SK-N-SH (cell line): ENCODE data around the gene ALDH5A1.

Source experiments
- EP300 ChIP-seq, 2 experiments: IDR thresholded peaks; 2 replicates each; pipeline versions ENCODE4 v1.4.0 to v1.6.1; 2012; ENCODE audit warnings: borderline replicate concordance in 1 of 2, low read depth in 1 of 2, low read length in 1 of 2
- JUND ChIP-seq: IDR thresholded peaks from 2 replicates; pipeline ENCODE4 v1.4.0; 2012
- RXRA ChIP-seq: IDR thresholded peaks from 2 replicates; pipeline ENCODE4 v1.4.0; 2012; ENCODE audit warnings: low read depth, mild to moderate bottlenecking, borderline replicate concordance
- TAF1 ChIP-seq: IDR thresholded peaks from 2 replicates; pipeline ENCODE4 v1.6.1; 2012; ENCODE audit warnings: low read depth, mild to moderate bottlenecking, low read length, moderate library complexity, borderline replicate concordance
- TCF12 ChIP-seq: IDR thresholded peaks from 2 replicates; pipeline ENCODE4 v1.4.0; 2012
- YY1 ChIP-seq: IDR thresholded peaks from 2 replicates; pipeline ENCODE4 v1.4.0; 2012; ENCODE audit warnings: low read depth, mild to moderate bottlenecking
- TF ChIP-seq, protein P1 (sequence below): IDR thresholded peaks from 2 replicates; pipeline ENCODE4 v1.4.0; 2012; ENCODE audit warnings: low read depth
- TF ChIP-seq, protein P2 (sequence below): fragments of 150-350 bp; IDR thresholded peaks from 2 replicates; pipeline ENCODE4 v1.6.1; 2017; ENCODE audit warnings: antibody characterized with exemption, low read length, low read depth, borderline replicate concordance
- TF ChIP-seq, protein P3 (sequence below): fragments of 200-600 bp; sonication (generic); IDR thresholded peaks from 2 replicates; pipeline ENCODE4 v1.6.1; 2017; ENCODE audit warnings: antibody characterized with exemption, mild to moderate bottlenecking, moderate library complexity
- TF ChIP-seq, protein P4 (sequence below): IDR thresholded peaks from 2 replicates; pipeline ENCODE4 v1.4.0; 2012; ENCODE audit warnings: low read depth, borderline replicate concordance

DNA sequence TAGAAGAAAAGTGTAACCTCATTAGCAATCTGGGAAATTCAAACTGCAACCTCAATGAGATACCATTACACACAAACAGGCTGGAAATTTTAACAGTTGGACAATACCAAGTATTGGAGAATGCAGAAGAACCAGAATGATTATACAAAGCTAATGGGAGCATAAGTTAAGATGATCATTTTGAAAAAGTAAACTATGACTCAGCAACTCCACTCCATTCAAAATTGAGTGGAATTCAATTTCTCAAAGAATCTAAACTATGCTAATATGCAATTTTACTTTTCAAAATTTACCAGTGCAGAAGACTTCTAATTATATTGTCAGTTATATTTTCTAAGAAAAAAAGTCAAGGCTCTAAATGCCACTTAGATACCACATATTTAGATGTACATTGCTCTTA, 22.6 kb upstream of the ALDH5A1 start:
- TF ChIP-seq, protein P1, sequence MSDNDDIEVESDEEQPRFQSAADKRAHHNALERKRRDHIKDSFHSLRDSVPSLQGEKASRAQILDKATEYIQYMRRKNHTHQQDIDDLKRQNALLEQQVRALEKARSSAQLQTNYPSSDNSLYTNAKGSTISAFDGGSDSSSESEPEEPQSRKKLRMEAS: no peak
- TF ChIP-seq, protein P2, sequence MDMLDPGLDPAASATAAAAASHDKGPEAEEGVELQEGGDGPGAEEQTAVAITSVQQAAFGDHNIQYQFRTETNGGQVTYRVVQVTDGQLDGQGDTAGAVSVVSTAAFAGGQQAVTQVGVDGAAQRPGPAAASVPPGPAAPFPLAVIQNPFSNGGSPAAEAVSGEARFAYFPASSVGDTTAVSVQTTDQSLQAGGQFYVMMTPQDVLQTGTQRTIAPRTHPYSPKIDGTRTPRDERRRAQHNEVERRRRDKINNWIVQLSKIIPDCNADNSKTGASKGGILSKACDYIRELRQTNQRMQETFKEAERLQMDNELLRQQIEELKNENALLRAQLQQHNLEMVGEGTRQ: no peak
- TF ChIP-seq, protein P3, sequence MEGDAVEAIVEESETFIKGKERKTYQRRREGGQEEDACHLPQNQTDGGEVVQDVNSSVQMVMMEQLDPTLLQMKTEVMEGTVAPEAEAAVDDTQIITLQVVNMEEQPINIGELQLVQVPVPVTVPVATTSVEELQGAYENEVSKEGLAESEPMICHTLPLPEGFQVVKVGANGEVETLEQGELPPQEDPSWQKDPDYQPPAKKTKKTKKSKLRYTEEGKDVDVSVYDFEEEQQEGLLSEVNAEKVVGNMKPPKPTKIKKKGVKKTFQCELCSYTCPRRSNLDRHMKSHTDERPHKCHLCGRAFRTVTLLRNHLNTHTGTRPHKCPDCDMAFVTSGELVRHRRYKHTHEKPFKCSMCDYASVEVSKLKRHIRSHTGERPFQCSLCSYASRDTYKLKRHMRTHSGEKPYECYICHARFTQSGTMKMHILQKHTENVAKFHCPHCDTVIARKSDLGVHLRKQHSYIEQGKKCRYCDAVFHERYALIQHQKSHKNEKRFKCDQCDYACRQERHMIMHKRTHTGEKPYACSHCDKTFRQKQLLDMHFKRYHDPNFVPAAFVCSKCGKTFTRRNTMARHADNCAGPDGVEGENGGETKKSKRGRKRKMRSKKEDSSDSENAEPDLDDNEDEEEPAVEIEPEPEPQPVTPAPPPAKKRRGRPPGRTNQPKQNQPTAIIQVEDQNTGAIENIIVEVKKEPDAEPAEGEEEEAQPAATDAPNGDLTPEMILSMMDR: no peak
- TF ChIP-seq EP300 (IDR thresholded peaks at IDR 0.05; ENCODE audit: borderline replicate concordance in 1 of 2, low read depth in 1 of 2, low read length in 1 of 2) (no peak), TAF1 (no peak), JUND (no peak), YY1 (no peak), RXRA (no peak), TCF12 (no peak)
- TF ChIP-seq, protein P4, sequence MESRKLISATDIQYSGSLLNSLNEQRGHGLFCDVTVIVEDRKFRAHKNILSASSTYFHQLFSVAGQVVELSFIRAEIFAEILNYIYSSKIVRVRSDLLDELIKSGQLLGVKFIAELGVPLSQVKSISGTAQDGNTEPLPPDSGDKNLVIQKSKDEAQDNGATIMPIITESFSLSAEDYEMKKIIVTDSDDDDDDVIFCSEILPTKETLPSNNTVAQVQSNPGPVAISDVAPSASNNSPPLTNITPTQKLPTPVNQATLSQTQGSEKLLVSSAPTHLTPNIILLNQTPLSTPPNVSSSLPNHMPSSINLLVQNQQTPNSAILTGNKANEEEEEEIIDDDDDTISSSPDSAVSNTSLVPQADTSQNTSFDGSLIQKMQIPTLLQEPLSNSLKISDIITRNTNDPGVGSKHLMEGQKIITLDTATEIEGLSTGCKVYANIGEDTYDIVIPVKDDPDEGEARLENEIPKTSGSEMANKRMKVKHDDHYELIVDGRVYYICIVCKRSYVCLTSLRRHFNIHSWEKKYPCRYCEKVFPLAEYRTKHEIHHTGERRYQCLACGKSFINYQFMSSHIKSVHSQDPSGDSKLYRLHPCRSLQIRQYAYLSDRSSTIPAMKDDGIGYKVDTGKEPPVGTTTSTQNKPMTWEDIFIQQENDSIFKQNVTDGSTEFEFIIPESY: no peak
